ACC112 (cell line): ENCODE results near the gene RSPH1.

Experiments
- H2AFZ ChIP-seq: fragments of 200-600 bp; sonication (generic); one replicate; pipeline ENCODE4 v1.6.0; 2017; ENCODE audit warnings: antibody characterized with exemption, low read length; ENCODE audit not compliant: unreplicated experiment
- H3K27ac ChIP-seq: fragments of 200-600 bp; sonication (generic); 2 replicates; pipeline ENCODE4 v1.5.1; 2014; ENCODE audit warnings: low read depth, mild to moderate bottlenecking, antibody characterized with exemption, low read length, moderate library complexity
- H3K27me3 ChIP-seq: fragments of 200-600 bp; sonication (generic); 2 replicates; pipeline ENCODE4 v1.6.1; 2014; ENCODE audit warnings: mild to moderate bottlenecking, antibody characterized with exemption, low read length, moderate library complexity, mixed read lengths; ENCODE audit not compliant: insufficient read depth
- H3K36me3 ChIP-seq: fragments of 200-600 bp; sonication (generic); 2 replicates; pipeline ENCODE4 v1.6.1; 2016; ENCODE audit warnings: mild to moderate bottlenecking, antibody characterized with exemption, low read length, moderate library complexity, mixed read lengths; ENCODE audit not compliant: insufficient read depth
- H3K4me1 ChIP-seq: fragments of 200-600 bp; sonication (generic); one replicate; pipeline ENCODE4 v1.6.1; 2016; ENCODE audit warnings: low read length, mixed read lengths; ENCODE audit not compliant: insufficient read depth, unreplicated experiment, control insufficient read depth
- H3K4me3 ChIP-seq: fragments of 200-600 bp; sonication (generic); 2 replicates; pipeline ENCODE4 v1.5.1; 2014; ENCODE audit warnings: mild to moderate bottlenecking, low read depth, low read length
- H3K79me2 ChIP-seq: fragments of 200-600 bp; sonication (generic); one replicate; pipeline ENCODE4 v1.6.0; 2016; ENCODE audit warnings: low read length; ENCODE audit not compliant: control insufficient read depth, unreplicated experiment, insufficient read depth

RSPH1 gene

DNA sequence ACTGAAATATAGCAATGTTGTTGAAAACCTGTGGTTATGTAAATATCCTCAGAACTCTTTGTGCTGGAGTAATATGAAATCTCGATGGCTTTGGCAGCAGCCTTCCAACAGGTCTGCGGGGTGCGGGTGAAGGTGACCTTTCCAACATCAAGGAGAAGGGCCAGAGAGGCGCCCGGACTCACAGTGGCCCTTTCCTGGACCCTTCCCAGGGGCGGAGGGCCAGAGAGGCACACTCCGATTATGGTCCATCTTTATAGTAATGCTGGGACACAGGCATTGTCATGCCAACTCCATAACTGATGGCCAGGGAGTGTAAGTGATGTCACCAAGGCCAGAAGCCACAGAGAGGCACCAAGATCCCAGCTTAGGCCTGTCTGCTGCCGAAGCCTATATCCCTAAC is 35.7 kb upstream of the RSPH1 start:
- H3K4me3 ChIP-seq, result no peak overlapping the region
- H3K4me1 ChIP-seq, result peaks cover 9% of the 10 kb centered on the region
- H3K27ac ChIP-seq, result no peak overlapping the region

GRCh38 chr21:42530167-42530518 is 34.1 kb upstream of the RSPH1 start:
- Histone ChIP-seq H3K4me3 (no peak overlapping the region), H3K79me2 (no peaks in the 10 kb centered on the region), H3K36me3 (no peaks in the 10 kb centered on the region), H2AFZ (no peak overlapping the region), H3K27ac (no peak overlapping the region), H3K27me3 (no peaks in the 10 kb centered on the region), H3K4me1 (peaks cover 15% of the 10 kb centered on the region)

More for the DNA sequence above, 35.7 kb upstream of the RSPH1 start:
- H2AFZ ChIP-seq, result no peak overlapping the region
- no peaks in the 10 kb centered on the region for H3K36me3 ChIP-seq
- no peaks in the 10 kb centered on the region for H3K79me2 ChIP-seq
- H3K27me3 ChIP-seq, result no peaks in the 10 kb centered on the region

GRCh38 chr21:42527489-42528158 is 31.6 kb upstream of the RSPH1 start:
- Histone ChIP-seq H3K4me1 (peaks cover 25% of the 10 kb centered on the region), H3K79me2 (no peaks in the 10 kb centered on the region)

DNA sequence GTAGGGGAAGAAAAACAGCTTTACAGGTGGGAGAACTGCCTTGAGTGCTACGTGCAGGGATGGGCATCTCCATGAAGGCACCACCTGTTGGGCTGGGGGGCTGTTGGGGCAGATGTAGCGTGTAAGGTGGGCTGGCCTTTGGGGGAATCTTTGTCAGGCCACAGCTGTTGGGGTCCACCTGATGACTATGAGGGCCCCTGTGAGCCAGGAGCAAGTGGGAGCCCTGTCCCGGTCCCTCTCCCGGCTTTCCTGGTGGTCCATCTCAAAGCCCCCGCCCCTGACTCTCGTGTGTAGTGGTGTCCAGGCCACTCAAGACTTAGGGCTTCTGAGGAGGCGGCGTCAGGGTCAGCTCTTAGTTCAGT is 31.1 kb upstream of the RSPH1 start:
- Histone ChIP-seq H3K4me1 (peaks cover 25% of the 10 kb centered on the region), H2AFZ (no peak overlapping the region), H3K27ac (no peak overlapping the region), H3K4me3 (no peak overlapping the region), H3K27me3 (no peaks in the 10 kb centered on the region), H3K36me3 (no peaks in the 10 kb centered on the region), H3K79me2 (no peaks in the 10 kb centered on the region)

More at GRCh38 chr21:42527489-42528158, 31.6 kb upstream of the RSPH1 start:
- Histone ChIP-seq H3K27me3 (no peaks in the 10 kb centered on the region), H3K4me3 (peak overlapping the region; percentile 68), H3K36me3 (no peaks in the 10 kb centered on the region), H2AFZ (peak overlapping the region; percentile 81), H3K27ac (no peak overlapping the region)

GRCh38 chr21:42526379-42526727 is 30.3 kb upstream of the RSPH1 start:
- H3K79me2 ChIP-seq, result no peaks in the 10 kb centered on the region
- no peak overlapping the region for H3K4me3 ChIP-seq
- H3K27ac ChIP-seq, result no peak overlapping the region
- no peaks in the 10 kb centered on the region for H3K36me3 ChIP-seq
- no peaks in the 10 kb centered on the region for H3K27me3 ChIP-seq
- H3K4me1 ChIP-seq, result peaks cover 25% of the 10 kb centered on the region
- no peak overlapping the region for H2AFZ ChIP-seq

GRCh38 chr21:42525676-42526378 is 29.8 kb upstream of the RSPH1 start:
- Histone ChIP-seq H3K27ac (no peak overlapping the region), H3K4me1 (peaks cover 25% of the 10 kb centered on the region), H3K36me3 (no peaks in the 10 kb centered on the region), H3K27me3 (no peaks in the 10 kb centered on the region), H3K4me3 (peak overlapping the region; percentile 69), H3K79me2 (no peaks in the 10 kb centered on the region), H2AFZ (peak overlapping the region; percentile 83)

- peaks cover 25% of the 10 kb centered on the region for H3K4me1 ChIP-seq
- peak overlapping the region; percentile 69 for H3K4me3 ChIP-seq
- no peaks in the 10 kb centered on the region for H3K79me2 ChIP-seq
- peak overlapping the region; percentile 61; the same call in 1 of the 2 replicates for H3K27ac ChIP-seq
- H3K27me3 ChIP-seq, result no peaks in the 10 kb centered on the region
- H2AFZ ChIP-seq, result peak overlapping the region; percentile 83
- H3K36me3 ChIP-seq, result no peaks in the 10 kb centered on the region
These were observed 29.1 kb upstream of the RSPH1 start for GRCh38 chr21:42525029-42525581.

- Histone ChIP-seq H2AFZ (peak overlapping the region; percentile 32), H3K4me3 (peak overlapping the region; percentile 69), H3K4me1 (peaks cover 25% of the 10 kb centered on the region), H3K79me2 (no peaks in the 10 kb centered on the region), H3K27ac (peak overlapping the region; percentile 61; the same call in 1 of the 2 replicates), H3K36me3 (no peaks in the 10 kb centered on the region), H3K27me3 (no peaks in the 10 kb centered on the region)
These were observed 28.5 kb upstream of the RSPH1 start for GRCh38 chr21:42524341-42525028.

GRCh38 chr21:42523941-42524340 is 27.9 kb upstream of the RSPH1 start:
- Histone ChIP-seq H3K36me3 (no peaks in the 10 kb centered on the region), H3K4me3 (peak overlapping the region; percentile 69; the same call in 1 of the 2 replicates), H3K79me2 (no peaks in the 10 kb centered on the region), H2AFZ (no peak overlapping the region), H3K27me3 (no peaks in the 10 kb centered on the region), H3K4me1 (peaks cover 25% of the 10 kb centered on the region), H3K27ac (no peak overlapping the region; the same call in 1 of the 2 replicates)

DNA sequence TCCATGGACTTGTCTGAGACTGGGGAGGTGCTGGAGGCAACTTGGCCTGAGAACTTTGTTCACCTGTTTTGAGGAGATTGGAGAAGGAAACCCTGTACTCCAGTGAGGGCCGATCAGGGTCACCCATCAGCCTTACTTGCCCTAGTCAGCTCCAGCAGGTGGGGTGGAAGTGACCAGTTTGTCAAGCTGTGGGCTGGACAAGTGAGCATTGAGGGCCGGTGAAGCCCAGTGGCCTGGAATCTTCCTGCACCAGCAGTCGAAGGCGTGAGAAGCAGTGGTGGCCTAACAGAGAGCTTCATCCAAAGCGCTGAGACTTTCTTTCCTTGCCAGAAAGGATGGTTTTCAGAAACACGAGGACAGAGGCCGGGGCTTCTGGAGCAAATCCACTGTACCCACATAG is 27.2 kb upstream of the RSPH1 start:
- H3K27me3 ChIP-seq, result no peaks in the 10 kb centered on the region
- H3K4me3 ChIP-seq, result no peak overlapping the region
- no peaks in the 10 kb centered on the region for H3K36me3 ChIP-seq
- H2AFZ ChIP-seq, result no peak overlapping the region
- H3K79me2 ChIP-seq, result no peaks in the 10 kb centered on the region
- no peak overlapping the region for H3K27ac ChIP-seq
- H3K4me1 ChIP-seq, result peaks cover 30% of the 10 kb centered on the region
